Cardiac muscle cell (in vitro differentiated cells and primary cell): Measurements from ENCODE around the gene ARHGEF38. TPM values are rescaled to one million over a fixed set of nuclear protein-coding genes. Genes with fewer than 3 reads are reported as not detected.

ENCODE experiments used
- DNase-seq, 2 donors: peaks; one replicate each; pipeline versions ENCODE4 v3.0.0 to v3.0.0-alpha.2; 2010 to 2017; ENCODE audit warnings: low read depth in 1 of 2, low spot score in 1 of 2
- H3K27ac ChIP-seq: fragments of 200-600 bp; sonication (generic); 2 replicates; pipeline ENCODE4 v1.5.1; 2016
- H3K27me3 ChIP-seq: fragments of 200-600 bp; sonication (generic); 2 replicates; pipeline ENCODE4 v1.6.0; 2016; ENCODE audit warnings: control low read depth
- H3K36me3 ChIP-seq: fragments of 200-600 bp; sonication (generic); 2 replicates; pipeline ENCODE4 v1.5.1; 2016; ENCODE audit warnings: control low read depth
- H3K4me1 ChIP-seq: fragments of 200-600 bp; sonication (generic); 2 replicates; pipeline ENCODE4 v1.8.1; 2017; ENCODE audit warnings: low read depth, mild to moderate bottlenecking, mixed run types
- H3K4me3 ChIP-seq: fragments of 200-600 bp; sonication (generic); 2 replicates; pipeline ENCODE4 v1.5.1; 2016; ENCODE audit warnings: mild to moderate bottlenecking
- H3K9me3 ChIP-seq: fragments of 200-600 bp; sonication (generic); 2 replicates; pipeline ENCODE4 v1.5.1; 2017; ENCODE audit warnings: low read depth, mild to moderate bottlenecking, control low read depth
- polyA plus RNA-seq: library from polyadenylated mRNA; unstranded; fragments of >200 nt; fragmentation: Nextera tagmentation; extraction: Ambion mirVana; gene quantifications from 2 replicates; pipeline ENCODE4 v1.2.1, GENCODE V29; 2016
- total RNA-seq: library from RNA; depleted of rRNA; stranded (reverse); fragments of >200 nt; gene quantifications from 2 replicates; pipeline ENCODE4 v1.2.3, GENCODE V29; 2016
- TF ChIP-seq, protein P1 (sequence below): IDR thresholded peaks from 2 replicates; pipeline ENCODE4 v1.5.1; 2012; ENCODE audit warnings: low read depth, mild to moderate bottlenecking, low read length

Gene ARHGEF38
- total and polyA plus RNA-seq, 2 experiments from 2014 or later: 1.6 TPM; not detected in 1

DNA sequence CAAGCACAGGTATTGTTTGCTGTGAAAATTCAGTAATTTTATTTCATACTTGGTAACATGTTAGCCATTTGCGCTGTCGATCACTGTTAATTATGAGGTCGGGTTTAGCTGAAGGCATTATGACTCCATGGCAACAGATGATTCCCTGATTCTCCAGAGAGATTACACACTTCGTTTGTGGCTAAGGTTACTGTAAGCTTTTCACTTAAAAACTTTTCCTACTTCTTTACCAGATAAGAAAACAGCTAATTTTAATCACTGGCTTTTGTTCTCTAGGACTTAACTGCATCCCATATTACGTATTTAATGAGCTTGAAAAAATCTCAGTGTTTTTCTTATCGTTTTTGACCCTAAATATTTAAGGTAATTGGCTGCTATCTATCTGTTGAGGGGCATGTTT, 158.3 kb downstream of the ARHGEF38 start:
- no peaks in the 10 kb centered on the region for H3K36me3 ChIP-seq
- DNase-seq: no peak
- H3K4me1 ChIP-seq: peaks cover 11% of the 10 kb centered on the region
- H3K27me3 ChIP-seq: no peaks in the 10 kb centered on the region
- TF ChIP-seq, protein P1, sequence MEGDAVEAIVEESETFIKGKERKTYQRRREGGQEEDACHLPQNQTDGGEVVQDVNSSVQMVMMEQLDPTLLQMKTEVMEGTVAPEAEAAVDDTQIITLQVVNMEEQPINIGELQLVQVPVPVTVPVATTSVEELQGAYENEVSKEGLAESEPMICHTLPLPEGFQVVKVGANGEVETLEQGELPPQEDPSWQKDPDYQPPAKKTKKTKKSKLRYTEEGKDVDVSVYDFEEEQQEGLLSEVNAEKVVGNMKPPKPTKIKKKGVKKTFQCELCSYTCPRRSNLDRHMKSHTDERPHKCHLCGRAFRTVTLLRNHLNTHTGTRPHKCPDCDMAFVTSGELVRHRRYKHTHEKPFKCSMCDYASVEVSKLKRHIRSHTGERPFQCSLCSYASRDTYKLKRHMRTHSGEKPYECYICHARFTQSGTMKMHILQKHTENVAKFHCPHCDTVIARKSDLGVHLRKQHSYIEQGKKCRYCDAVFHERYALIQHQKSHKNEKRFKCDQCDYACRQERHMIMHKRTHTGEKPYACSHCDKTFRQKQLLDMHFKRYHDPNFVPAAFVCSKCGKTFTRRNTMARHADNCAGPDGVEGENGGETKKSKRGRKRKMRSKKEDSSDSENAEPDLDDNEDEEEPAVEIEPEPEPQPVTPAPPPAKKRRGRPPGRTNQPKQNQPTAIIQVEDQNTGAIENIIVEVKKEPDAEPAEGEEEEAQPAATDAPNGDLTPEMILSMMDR: no peak
- H3K9me3 ChIP-seq: no peaks in the 10 kb centered on the region
- H3K4me3 ChIP-seq: no peak overlapping the region
- H3K27ac ChIP-seq: no peak overlapping the region

- Histone ChIP-seq H3K27me3 (no peaks in the 10 kb centered on the region), H3K27ac (no peak overlapping the region), H3K4me1 (peaks cover 4% of the 10 kb centered on the region), H3K4me3 (no peak overlapping the region), H3K9me3 (no peaks in the 10 kb centered on the region), H3K36me3 (no peaks in the 10 kb centered on the region)
- DNase-seq: no peak
- TF ChIP-seq, protein P1: no peak
Observed at GRCh38 chr4:105712766-105713165, 160.3 kb downstream of the ARHGEF38 start.

DNA sequence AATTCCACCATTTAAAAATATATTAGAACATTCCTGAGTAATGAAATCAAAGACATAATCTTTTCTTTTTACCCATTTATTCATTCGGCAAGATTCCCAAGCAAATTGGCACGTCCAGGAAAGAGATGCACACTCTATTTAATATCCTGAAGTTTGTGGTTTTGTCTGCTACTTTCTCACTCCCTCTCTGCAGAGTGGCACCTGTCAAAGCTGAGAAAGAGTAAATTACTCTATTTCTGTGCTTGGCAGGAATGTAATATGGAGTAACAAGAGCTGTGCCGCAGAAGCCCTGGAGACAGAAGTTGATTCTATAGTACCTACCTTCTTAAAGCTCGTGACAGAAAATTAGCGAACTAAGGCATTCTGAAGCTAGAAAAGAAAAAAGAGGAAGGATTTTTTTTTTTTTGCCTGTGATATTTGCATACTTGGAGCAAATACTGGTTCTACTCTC, 161.7 kb downstream of the ARHGEF38 start:
- peaks cover 4% of the 10 kb centered on the region for H3K4me1 ChIP-seq
- no peaks in the 10 kb centered on the region for H3K36me3 ChIP-seq
- no peaks in the 10 kb centered on the region for H3K27me3 ChIP-seq
- no peak overlapping the region for H3K27ac ChIP-seq
- no peak overlapping the region for H3K4me3 ChIP-seq
- no peaks in the 10 kb centered on the region for H3K9me3 ChIP-seq
- TF ChIP-seq, protein P1: no peak
- peak in 1 of 2 donors; percentile 6 for DNase-seq

- H3K9me3 ChIP-seq: no peaks in the 10 kb centered on the region
- H3K27me3 ChIP-seq: no peaks in the 10 kb centered on the region
- peak in 1 of 2 donors; percentile 5 for DNase-seq
- H3K36me3 ChIP-seq: no peaks in the 10 kb centered on the region
- no peak overlapping the region for H3K27ac ChIP-seq
- no peak overlapping the region for H3K4me3 ChIP-seq
- no peaks in the 10 kb centered on the region for H3K4me1 ChIP-seq
- TF ChIP-seq, protein P1: no peak
Observed at GRCh38 chr4:105714932-105715331, 162.5 kb downstream of the ARHGEF38 start.

DNA sequence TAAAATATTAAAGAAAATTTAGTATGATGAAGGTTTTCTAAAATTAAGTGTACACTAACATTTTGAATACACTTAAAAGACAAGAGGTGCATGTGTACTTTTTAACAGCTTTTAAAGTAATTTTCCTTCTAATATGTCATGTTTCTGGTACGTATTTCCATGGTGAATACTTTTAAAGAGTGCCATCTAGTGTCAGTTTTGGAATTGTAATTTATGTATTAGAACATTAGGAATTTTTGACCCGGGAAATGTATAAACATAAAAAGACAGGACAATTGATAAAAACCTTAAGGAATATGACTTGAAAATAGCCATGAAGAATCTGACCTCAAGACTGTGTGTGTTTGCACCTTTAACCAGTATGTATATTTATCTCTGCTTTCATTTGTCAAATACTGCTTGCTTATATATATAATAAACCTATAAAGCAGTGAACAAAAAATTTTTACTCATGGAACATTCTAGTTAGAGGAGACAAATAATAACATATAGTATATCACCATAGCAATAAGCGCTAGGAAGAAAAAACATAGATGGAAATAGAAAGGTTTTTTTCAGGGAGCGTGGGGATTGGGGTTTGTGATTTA, 163.4 kb downstream of the ARHGEF38 start:
- H3K4me3 ChIP-seq: no peak overlapping the region
- TF ChIP-seq, protein P1: peak; percentile 51
- H3K27me3 ChIP-seq: no peaks in the 10 kb centered on the region
- no peaks in the 10 kb centered on the region for H3K9me3 ChIP-seq
- H3K27ac ChIP-seq: no peak overlapping the region
- no peaks in the 10 kb centered on the region for H3K36me3 ChIP-seq
- peak; percentile 28 to 55 for DNase-seq
- no peaks in the 10 kb centered on the region for H3K4me1 ChIP-seq
